ENCODE data around the gene ANTXR2.

ANTXR2 gene

DNA sequence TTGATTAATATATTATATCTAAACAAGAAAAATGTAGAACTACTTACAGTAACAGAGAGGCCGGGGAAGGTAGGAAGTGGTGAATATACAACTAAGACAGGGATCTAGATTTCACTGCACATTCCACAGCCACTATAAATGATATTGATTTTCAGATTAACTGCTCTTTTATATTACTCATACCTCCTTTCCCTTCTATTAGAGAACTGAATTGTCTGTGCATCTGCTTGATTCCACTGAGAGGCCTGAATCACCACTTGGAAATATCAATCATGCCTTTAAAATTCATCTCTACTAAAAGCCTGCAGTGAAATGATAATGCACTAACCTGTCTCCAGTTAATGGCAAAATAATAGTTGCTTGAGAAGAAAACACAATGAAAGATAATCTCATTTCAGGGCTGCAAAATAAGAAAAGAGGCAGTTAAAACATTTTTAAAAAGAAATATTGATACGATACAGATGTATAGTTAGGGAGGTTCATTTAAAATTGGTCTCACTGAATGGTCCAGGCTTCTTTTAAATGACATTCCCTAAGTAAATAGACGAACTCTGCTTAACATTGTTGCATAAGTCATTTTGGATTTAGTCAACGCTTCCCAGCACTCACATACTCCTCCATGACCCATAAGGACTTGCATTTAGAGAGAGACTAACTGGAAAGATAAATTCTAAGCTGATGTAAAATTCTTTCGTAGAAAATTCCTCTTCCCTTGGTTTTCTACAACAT is 3.8 kb downstream of the ANTXR2 start:
- DNase-seq, result no peak

DNA sequence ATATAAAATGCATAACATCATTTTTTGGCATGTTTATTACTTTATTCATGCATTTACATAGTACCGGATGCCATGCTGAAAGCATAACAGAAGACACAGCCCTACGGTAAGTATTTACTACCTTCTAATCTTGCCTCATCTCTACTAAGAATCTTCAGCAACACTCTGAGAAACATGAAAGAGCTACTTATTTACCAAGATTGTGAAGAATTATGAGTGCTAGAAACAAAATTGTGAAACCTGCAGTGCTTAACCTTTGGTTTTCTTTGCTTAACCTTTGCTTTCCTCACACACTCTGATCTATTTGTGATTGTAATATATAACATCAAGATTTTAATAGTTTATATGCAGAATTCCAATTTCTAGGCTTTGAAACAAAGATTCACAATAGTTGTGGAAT is 7.4 kb downstream of the ANTXR2 start:
- DNase-seq, result no peak

DNA sequence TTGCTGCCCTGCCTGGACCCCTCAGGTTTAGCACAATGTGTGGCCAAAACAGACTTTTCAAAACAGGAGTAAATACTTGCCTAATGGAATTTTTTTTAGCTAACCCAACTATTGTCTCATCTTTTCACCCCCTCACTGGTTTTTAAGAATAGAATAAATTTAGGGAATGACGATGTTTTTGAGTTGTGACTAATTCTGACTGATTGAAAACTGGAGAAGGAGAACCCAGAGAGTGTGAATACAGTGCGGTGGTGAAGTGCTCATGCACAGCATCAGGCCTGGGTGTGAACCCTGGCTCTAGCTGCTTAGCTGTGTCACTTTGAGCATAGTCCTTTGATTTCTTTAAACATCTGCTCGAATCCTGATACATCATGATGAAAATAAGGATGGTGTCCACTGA is 10.5 kb downstream of the ANTXR2 start:
- DNase-seq, result no peak

DNA sequence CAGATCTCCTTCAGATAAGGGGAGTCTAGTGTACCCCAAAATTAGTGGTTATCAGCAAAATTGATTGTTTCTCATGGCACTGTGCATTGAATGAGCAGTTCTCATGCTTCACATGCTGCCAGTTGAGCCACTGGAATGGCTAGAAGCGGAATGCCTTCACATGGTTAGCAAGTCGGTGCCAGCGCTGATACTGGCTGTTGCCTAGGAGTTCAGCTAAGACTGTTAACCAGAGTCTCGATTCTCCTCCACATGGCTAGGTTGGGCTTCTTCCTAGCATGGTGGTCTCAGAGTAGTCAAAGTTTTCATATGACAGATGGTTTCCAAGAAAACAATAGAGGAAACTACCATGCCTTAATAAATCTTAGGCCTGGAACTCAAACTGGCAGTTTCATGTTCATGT is 12.2 kb downstream of the ANTXR2 start:
- no peak for DNase-seq

DNA sequence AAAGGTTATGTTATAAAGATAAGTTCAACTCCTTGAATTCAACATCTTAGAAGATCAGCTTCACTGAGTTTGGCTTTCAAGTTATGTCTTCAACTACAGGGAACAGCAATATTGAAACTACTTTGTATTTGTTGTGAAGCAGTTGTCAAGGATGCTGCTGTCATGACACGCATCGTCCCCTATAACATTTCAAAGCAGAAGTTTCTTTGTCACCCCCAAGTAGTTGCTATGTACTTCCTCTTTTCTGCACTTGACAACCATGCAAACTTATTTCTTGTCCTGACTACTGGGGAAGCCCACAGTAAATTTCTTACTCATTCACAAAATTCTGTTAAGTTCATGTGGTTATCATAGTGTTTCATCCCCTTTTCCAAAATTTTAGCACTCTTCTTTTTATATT is 14.3 kb downstream of the ANTXR2 start:
- DNase-seq, result peak; percentile 40

DNA sequence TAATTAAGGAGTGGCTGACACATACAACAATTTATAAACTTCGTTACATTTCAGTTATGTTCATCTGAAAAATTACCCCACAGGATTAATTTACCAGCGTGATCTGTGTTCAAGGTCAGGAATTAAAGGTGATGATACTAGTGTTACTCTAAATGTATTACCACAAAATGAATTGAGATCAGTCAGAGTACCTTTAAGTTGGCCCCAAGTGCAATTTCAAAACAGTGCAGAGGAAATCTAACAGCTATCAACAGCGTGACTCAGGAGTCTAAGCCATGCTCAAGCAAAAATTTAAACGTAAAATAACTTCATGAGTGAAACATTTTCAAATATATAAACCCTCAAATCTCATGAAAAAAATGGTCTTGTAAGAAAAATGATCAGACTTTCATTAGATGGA is 18.7 kb downstream of the ANTXR2 start:
- DNase-seq, result no peak

DNA sequence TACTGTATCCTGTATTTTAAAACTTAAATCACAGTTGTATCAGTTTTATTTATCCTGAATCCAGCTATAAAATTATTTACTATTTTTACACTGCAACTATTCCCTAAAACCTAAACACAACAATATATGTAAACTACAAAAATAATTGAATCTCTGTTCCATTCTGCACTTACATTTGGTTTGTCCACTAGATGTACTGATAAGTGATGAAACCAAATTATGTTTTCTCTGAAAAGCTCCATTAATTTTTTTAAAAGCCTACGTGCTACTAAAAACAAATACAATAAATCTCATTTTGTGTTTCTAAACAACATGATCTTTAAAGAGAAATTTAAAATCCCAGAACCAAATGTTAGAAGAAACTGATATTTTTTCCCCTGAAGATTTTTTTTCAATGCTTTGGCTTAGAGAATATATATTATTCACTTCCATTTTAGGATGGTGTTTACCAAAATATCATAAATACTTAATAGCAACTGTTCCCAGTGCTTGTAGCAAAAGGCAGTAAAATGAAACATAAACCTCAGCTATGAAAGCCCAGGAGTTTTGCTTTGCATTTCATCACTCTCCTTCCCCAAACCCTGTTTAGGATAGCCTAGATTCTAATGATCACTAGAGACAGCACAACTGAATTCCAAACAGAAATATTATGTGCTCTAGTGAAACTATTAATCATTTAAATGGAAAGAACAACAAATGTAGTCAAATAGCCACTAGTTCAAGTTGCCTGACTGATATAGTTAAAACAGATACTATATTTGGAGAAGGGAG is 19.7 kb downstream of the ANTXR2 start:
- no peak for DNase-seq

DNA sequence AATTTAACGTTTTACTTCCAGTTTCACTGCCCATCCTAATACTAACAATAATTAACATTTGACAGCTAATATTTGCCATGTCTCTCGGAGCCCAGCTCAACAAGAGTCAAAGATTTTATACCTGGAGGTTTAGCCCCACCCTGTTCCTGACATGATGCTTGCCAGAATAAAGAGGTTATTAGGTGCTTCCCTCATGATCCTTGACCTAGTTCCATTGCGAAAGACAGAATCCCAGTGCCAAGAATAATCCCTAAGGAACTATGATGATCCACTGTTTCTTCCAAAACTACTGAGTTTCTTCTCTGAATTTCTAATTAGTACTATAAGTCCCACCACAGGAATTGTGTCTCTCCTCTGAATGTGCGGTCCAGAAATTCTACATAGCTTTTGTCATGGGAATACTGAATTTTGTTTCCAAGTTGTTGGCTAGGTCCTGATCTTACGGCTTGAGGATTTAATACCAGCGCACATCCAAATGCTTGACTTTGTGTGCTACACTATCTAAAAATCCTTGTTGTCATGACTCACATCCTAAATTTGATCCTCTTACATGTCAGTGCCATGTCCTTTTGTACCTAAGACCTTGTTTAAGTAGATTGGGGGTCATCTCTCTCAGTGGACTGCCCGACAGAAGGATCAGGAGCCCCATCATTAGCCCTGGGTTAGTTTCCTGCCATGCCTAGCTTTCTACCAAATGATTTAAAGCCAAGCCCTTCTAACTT is 23.1 kb downstream of the ANTXR2 start:
- DNase-seq, result no peak

DNA sequence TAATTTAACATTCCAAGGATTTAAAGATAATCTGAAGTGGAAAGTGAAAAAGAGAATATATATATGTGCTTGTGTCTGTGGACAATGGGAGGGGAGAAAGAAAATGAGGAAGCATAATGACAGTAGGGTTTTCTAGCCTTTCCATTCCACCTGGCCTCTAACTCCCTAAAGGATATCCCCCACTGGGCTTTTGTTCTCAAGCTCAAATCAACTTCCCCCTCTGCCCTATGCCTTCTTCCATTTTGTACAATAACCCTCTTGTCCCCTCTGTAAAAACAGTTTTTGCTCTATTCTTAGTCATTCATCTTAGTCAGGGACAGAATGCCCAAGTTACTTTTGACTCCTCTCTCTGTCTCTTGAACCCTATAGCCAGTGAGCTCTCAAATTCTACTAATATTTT is 23.6 kb downstream of the ANTXR2 start:
- DNase-seq, result no peak

DNA sequence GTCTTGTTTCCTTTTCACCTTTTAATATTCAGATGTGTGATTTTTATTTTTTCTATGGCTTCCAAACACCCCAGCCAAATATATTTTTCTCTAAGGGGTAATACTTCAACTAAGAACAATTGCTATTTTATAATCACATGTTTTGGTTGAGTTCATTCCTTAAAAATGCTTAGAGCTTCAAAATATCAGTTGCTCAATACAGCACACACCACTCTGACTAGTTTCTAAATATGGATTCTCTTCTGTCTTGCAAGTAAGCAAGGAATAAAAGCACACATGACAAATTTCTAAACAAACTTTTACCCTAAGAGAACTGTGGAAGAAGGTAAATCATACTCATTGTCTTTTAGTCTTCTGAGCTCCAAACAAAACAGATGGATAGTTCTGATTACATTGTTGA is 27.2 kb downstream of the ANTXR2 start:
- DNase-seq, result no peak

DNA sequence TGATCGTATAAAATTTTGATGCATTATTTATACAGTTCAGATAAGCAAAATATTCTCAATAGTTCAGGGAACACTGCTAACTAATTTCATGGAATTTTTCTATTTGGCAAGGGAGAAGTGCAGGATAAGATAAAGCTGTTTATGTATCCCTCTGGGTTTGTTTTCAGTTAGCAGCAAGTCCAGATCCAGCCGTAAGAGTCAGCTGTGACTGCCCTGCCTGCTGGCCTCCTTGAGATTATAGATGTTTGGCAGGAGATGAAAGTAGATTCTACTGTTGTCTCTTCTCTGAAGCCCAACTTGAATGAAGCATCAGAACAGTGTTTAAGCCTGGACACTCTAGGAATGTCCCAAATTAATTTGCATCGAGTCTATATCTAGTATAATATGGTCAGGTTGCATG is 29.5 kb downstream of the ANTXR2 start:
- no peak for DNase-seq

DNA sequence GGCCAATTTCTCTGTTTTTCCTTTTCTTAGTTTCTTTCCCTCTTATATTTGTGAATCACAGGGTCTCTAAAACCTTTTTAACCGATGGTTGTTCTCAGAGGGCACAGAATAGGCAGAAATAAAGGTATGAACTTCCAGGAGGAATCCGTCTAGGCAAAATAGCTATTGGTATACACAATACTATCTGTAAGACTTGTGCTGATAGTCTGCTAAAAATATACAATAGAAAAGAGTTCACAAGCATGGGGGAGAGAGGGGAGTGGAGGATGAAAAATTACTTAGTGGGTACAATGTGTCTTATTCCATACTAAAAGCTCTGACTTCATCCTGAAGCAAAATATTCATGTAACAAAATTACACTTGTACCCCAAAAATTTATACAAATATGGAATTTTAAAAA is 30.2 kb downstream of the ANTXR2 start:
- no peak for DNase-seq

DNA sequence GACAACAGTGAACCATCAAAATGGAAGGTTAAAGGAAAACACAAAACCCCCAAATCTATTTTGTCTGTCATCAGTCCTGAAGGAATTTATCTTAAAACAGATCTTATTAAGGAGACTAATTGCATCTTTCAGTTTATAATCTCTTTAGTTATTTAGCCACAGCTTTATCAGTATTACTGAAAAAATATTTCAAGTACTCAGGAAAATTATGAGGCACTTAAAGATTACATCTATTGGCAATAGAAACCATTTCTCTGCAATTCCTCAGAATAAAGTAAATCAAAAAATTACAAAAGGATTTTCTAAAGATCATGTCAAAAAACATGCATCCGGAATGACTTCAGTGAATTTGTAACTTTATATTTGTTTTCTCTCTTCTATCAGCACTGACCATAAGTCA is 35.2 kb downstream of the ANTXR2 start:
- no peak for DNase-seq

DNA sequence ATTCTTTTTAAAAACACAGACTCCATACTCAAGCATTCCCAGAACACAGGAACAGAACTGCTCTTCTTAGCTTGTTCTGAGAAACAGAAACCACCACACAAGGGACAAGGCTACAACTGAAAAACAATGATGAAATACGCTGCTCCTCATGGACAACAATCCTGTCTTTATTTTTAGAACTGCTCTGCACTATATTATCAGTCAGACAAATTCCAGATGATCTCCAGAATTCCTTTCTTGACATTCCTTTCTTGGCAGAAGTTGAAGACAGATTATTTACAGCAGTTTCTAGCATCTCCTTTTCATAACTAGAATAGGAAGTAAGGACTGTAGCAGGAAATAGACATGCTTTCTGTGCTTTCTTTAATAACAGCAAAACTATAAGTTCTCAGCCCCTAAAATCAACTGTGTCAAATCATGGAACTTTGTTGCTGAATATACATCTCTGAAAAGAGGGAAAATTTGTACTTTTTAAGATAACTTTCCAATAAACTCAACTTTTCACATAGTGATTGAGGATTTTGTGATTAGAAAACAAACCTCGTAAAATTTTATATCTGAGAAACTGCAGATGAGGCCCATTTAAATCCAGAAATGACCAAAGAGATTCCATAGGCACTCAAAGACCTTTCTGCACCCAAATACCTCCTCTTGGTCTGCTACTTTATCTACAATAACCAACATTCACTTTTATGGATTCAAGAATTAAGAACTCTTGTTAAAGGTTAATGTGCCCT is 35.9 kb downstream of the ANTXR2 start:
- no peak for DNase-seq

DNA sequence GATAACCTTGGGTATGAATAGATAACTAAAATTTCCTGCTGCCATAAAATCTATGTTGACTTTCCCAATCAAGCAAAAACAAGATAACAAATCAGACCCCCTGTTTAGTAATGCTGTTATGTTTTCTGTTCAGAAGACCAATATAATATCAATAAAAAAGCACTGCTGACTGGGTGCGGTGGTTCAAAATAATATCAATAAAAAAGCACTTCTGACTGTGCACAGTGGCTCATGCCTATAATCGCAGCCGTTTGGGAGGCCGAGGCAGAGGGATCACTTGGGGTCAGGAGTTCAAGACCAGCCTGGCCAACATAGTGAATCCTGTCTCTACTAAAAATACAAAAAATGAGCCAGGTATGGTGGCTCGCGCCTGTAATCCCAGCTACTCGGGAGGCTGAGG is 36.7 kb downstream of the ANTXR2 start:
- DNase-seq, result no peak

DNA sequence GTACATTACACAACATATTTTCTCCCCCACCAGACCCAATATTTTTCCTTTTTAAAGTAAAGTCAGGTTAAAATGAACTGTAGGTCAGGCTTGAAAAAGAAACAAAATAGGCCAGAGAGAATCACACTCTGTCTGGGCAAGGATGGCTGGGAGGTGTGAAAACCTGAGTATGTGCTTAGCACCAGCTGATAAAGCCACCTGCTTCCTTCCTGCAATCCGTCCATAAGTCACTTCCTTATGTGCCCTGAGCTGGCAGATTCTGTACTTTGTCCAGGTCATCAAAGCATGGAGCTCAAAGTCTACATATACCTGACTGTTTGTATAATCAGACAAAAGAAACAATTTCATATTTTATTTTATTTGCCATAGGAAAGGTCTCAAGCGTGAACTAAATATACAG is 37.7 kb downstream of the ANTXR2 start:
- DNase-seq, result no peak

DNA sequence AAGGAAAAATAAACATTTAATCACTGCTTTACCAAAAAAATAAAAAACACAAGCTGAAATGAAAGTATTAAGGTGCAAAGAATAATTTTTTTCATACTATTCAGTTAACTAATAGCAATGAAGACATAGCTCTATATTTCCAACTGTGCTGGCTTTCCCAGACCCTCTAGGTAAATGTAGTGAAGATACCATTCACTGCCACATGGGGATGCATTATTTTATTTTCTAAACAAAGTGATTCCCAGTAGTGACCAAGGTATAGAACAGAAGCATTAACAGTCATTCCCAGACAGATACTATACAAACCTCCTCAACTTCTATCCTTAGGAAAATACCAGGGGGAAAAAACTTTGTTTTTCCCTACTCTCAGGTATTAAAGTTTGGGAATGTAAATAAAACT is 39.4 kb downstream of the ANTXR2 start:
- no peak for DNase-seq

DNA sequence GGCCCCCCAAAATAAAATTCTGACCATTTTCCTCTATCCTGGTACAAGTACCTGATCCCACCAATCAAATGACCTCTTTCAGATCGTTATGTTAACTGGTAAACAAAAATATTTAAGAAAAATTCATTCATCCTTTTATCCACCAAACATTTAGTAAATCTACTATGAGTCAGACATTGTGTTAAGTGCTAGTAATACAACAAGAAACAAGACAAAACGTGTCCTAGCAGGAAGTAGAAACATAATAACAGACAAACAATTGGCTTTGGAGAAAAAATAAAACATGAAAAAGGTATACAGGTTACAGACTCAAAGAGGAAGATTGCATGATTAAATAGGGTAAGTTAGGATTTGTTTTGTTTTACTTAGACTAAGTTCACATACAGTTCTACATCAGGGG is 43.7 kb downstream of the ANTXR2 start:
- no peak for DNase-seq

DNA sequence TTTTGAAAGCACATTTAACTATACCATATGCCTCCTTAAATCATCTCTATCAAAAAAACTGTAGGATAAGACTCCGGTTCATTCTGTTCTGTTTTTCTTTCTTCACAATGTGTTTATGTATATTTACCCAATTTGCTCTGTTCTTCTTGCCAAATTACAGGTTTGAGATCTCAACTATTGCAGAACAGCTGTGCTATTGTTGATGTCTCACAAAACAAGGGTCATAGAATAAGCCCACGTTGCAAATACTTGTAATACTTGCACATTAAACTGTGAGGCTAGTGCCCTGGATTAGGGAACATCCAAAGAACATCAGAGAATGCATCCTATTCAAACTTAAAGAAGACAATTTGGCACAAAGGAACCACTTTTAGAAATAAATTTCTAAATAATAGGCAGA is 45.4 kb downstream of the ANTXR2 start:
- DNase-seq, result no peak

DNA sequence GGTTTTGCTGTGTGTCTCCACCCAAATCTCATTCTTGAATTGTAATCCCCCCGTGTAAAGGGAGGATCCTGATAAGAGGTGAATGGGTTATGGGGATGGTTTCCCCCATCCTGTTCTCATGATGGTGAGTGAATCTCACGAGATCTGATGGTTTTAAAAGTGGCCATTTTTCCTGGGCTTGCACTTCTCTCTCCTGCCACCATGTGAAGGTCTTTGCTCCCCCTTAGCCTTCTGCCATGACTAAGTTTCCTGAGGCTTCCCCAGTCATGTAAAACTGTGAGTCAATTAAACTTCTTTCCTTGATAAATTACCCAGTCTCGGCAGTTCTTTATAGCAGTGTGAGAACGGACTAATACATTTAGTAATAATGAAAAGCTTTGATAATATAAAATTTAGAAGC is 46.9 kb downstream of the ANTXR2 start:
- DNase-seq, result no peak

DNA sequence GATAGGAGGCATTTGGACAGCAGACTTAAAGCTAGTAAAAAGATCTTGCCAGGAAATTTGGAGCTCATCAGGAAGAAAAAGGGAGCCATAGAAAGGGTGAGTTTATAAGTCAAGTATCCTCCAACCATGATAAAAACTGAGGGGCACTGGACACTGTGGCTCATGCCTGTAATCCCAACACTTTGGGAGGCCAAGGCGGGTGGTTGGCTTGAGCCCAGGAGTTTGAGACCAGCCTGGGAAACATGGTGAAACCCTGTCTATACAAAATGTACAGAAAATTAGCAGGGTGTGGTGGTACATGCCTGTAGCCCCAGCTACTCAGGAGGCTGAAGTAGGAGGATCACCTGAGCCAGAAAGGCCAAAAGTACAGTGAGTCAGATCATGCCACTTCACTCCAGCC is 48.7 kb downstream of the ANTXR2 start:
- DNase-seq, result no peak

DNA sequence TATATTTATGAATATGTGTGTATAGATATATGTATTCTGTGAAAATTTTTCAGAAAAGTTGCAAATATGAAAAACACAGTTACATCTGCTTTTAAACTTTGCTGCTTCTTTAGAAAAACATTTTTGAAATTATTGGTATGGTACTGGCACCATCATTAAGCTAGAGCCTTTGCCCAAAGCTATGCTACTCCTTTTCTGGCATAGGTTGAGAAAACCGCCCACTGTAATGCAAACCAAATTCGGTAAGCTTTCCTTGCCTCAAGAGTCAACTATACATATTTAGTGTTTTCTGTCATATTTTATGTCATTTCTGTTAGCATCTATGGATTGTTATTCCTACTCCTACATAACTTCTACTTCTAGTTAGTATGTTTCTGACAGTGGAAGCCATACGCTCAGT is 50.7 kb downstream of the ANTXR2 start:
- DNase-seq, result no peak

DNA sequence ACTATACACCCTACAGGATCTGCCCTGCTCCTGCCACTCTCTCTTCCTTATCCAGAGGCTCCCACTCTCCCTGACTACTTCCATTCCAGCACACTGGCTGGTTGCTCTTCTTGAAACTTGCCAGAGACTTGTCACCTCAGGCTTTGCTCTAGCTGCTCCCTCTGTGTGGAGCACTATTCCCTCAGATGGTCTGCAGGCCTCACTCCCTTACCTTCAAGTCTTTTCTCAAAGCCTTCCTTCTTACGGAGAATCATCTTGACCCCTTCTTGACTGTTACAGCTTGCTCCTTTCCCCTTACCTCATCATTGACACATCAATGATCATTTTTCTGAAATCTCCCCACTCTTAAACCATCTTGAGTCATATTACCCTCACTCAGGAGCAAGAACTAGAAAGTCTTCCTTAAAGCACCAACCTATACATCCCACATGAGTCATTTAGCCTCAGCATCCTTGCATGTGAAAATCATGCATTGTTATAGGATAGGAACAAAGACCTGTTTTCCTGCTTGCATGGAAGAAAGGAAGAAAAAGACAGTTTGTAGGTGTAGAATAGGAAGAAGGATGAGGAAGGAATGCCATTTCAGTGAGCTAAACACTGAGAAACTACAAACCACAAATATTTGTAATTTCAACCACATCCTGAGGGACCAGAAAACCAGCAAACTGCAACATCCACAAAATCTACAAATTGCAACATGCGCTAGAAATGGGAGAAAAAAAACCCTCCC is 55.7 kb downstream of the ANTXR2 start:
- no peak for DNase-seq
